Fibroblast of skin of left biceps (primary cell): ENCODE measurements around the gene ZNF638.

Experiments
- DNase-seq, 2 experiments: peaks; one replicate each; pipeline ENCODE4 v3.0.0-alpha.2; 2013; ENCODE audit warnings: low read depth in 2 of 2

The ZNF638 gene

GRCh38 chr2:71472019-71472418, 140.4 kb downstream of the ZNF638 start:
- no peak for DNase-seq

GRCh38 chr2:71473346-71474031, 141.9 kb downstream of the ZNF638 start:
- no peak for DNase-seq

GRCh38 chr2:71474116-71474743, 142.6 kb downstream of the ZNF638 start:
- no peak for DNase-seq

GRCh38 chr2:71474744-71475397, 143.3 kb downstream of the ZNF638 start:
- DNase-seq, result no peak

GRCh38 chr2:71476495-71476894, 144.9 kb downstream of the ZNF638 start:
- DNase-seq, result no peak

- no peak for DNase-seq
Observed at GRCh38 chr2:71477231-71477691, 145.7 kb downstream of the ZNF638 start.

GRCh38 chr2:71478806-71479205, 147.2 kb downstream of the ZNF638 start:
- no peak for DNase-seq

- no peak for DNase-seq
Observed at GRCh38 chr2:71479261-71479660, 147.7 kb downstream of the ZNF638 start.

- DNase-seq, result no peak
Observed at GRCh38 chr2:71481111-71481510, 149.5 kb downstream of the ZNF638 start.

GRCh38 chr2:71482055-71482454, 150.5 kb downstream of the ZNF638 start:
- DNase-seq, result no peak

GRCh38 chr2:71483246-71483645, 151.7 kb downstream of the ZNF638 start:
- no peak for DNase-seq

- no peak for DNase-seq
Observed at GRCh38 chr2:71484354-71484753, 152.8 kb downstream of the ZNF638 start.
